ENCODE results near the gene GNAQ. TPM values are rescaled to one million over a fixed set of nuclear protein-coding genes. Genes with fewer than 3 reads are reported as not detected.
A peak's percentile ranks its signal among the peaks of the same experiment; 100 is the strongest.
"Not testable (repeated sequence)": the region's sequence is repeated elsewhere in the genome, so short reads cannot be mapped to it uniquely, and the experiment has no call there.

Gene GNAQ
- total RNA-seq, 4 donors from 2014 or later: 35.4 to 95.7 (median 52.3) TPM

GRCh38 chr9:77766587-77766986, 265.0 kb downstream of the GNAQ start:
- Histone ChIP-seq H3K27me3 (no peaks in the 10 kb centered on the region), H3K36me3 (no peaks in the 10 kb centered on the region), H3K27ac (peak overlapping the region in 1 of 2 donors; percentile 31), H3K4me1 (no peaks in the 10 kb centered on the region), H3K9me3 (no peaks in the 10 kb centered on the region), H3K4me3 (no peak overlapping the region)
- no peak for TF ChIP-seq POLR2A (IDR thresholded peaks at IDR 0.05)
- TF ChIP-seq CTCF (IDR thresholded peaks at IDR 0.05): no peak
- DNase-seq: no peak
- intact Hi-C loops (cut with DNase I; ENCODE audit: low total_unique reads): no loop called here

GRCh38 chr9:77765781-77766259, 265.8 kb downstream of the GNAQ start:
- TF ChIP-seq POLR2A (IDR thresholded peaks at IDR 0.05): no peak
- no peak for TF ChIP-seq CTCF (IDR thresholded peaks at IDR 0.05)
- intact Hi-C loops (cut with DNase I; ENCODE audit: low total_unique reads): no loop called here
- Histone ChIP-seq H3K4me1 (no peaks in the 10 kb centered on the region), H3K36me3 (no peaks in the 10 kb centered on the region), H3K4me3 (no peak overlapping the region), H3K9me3 (no peaks in the 10 kb centered on the region), H3K27me3 (no peaks in the 10 kb centered on the region), H3K27ac (no peak overlapping the region)
- no peak for DNase-seq

GRCh38 chr9:77764894-77765780, 266.5 kb downstream of the GNAQ start:
- no peak overlapping the region for H3K4me3 ChIP-seq
- no peak overlapping the region for H3K27ac ChIP-seq
- no peaks in the 10 kb centered on the region for H3K27me3 ChIP-seq
- H3K9me3 ChIP-seq: no peaks in the 10 kb centered on the region
- H3K4me1 ChIP-seq: no peaks in the 10 kb centered on the region
- intact Hi-C loops (cut with DNase I; ENCODE audit: low total_unique reads): no loop called here
- DNase-seq: no peak
- H3K36me3 ChIP-seq: no peaks in the 10 kb centered on the region
- TF ChIP-seq CTCF (IDR thresholded peaks at IDR 0.05): peak; percentile 30 to 55 (median 38)
- TF ChIP-seq POLR2A (IDR thresholded peaks at IDR 0.05): no peak

GRCh38 chr9:77763566-77763965, 268.0 kb downstream of the GNAQ start:
- TF ChIP-seq POLR2A (IDR thresholded peaks at IDR 0.05): no peak
- TF ChIP-seq CTCF (IDR thresholded peaks at IDR 0.05): no peak
- Histone ChIP-seq H3K9me3 (no peaks in the 10 kb centered on the region), H3K27me3 (no peaks in the 10 kb centered on the region), H3K27ac (no peak overlapping the region), H3K36me3 (no peaks in the 10 kb centered on the region), H3K4me3 (no peak overlapping the region), H3K4me1 (no peaks in the 10 kb centered on the region)
- intact Hi-C loops (cut with DNase I; ENCODE audit: low total_unique reads): no loop called here
- no peak for DNase-seq

GRCh38 chr9:77760919-77761318, 270.7 kb downstream of the GNAQ start:
- H3K27me3 ChIP-seq; DNase-seq; intact Hi-C loops (cut with DNase I; ENCODE audit: low total_unique reads); H3K4me3 ChIP-seq; H3K27ac ChIP-seq; H3K36me3 ChIP-seq; H3K4me1 ChIP-seq; H3K9me3 ChIP-seq: not testable (repeated sequence)
